Activated T-cell treated with anti-CD3 and anti-CD28 coated beads for 4 hours (primary cell): Measurements from ENCODE around the gene HOXC12.
A peak's percentile ranks its signal among the peaks of the same experiment; 100 is the strongest.

Source experiments
- DNase-seq: peaks from one replicate; pipeline ENCODE4 v3.0.0-alpha.2; 2020

HOXC12 gene

DNA sequence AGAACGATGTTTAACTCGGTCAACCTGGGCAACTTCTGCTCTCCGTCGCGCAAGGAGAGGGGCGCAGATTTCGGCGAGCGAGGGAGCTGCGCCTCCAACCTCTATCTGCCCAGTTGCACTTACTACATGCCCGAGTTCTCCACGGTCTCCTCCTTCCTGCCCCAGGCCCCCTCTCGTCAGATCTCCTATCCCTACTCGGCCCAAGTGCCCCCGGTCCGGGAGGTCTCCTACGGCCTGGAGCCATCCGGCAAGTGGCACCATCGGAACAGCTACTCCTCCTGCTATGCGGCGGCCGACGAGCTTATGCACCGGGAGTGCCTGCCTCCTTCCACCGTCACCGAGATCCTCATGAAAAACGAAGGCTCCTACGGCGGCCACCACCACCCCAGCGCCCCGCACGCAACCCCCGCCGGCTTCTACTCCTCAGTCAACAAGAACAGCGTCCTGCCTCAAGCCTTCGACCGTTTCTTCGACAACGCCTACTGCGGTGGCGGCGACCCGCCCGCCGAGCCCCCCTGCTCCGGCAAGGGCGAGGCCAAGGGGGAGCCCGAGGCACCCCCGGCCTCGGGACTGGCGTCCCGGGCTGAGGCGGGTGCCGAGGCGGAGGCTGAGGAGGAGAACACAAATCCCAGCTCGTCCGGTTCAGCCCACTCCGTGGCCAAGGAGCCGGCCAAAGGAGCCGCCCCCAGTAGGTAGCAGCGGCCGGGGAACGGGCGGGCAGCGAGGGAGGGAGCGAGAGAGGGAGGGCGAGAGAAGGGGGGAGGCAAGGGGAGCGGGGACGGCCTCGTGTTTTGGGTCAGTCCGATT lies 18.7 kb downstream of the HOXC12 start:
- DNase-seq = no peak

DNA sequence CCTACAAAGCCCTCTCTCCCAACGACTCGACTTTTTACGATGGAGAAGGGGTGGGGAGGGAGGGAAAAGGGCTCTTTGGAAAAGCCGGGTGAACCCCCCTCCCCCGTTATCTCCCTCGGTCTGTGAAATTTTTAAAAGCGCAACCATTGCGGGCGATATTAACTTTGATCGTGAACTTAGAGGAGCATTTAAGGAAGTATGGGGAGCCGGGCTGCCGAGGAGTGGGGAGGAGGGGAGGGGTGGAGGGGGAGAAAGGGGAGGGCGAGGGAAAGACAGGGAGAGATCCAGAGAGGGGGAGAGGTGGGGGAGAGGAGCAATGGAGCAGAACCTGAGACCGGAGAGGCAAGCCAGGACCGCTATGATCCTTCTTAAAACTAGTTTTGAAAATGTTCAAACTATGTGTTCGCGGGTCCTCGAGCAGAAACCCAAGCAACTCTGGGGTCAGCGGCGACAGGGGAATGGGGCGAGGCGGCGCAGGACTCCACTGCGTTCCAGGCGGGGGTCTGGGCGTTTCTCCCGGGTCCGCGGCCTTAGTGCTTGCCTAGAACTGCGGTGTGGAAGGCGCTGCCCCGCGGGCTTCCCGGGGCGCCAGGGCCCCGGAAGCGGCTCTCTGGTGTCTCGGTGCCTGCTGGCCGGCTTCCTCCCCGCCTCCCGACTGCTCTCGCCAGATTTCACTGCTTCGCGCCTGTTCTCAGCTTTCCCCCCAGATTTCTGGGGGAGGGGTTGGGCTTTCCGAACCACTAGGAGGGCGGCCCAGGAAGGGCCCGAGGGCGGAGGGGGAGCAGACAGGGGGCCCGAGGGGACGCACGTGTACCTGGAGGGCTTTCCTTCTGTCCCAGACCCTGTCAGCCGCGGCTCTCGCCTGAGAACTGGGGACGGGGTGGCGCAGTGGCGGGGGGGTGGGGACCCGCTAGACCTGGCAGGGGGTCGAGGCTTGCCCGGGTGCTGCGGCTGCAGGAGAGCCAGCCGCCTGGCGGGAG lies 19.7 kb downstream of the HOXC12 start, which contains the start of gene HOTAIR:
TSS of gene HOTAIR (minus strand) at position 871 of the 980 bp plus-strand sequence.
- DNase-seq = no peak

DNA sequence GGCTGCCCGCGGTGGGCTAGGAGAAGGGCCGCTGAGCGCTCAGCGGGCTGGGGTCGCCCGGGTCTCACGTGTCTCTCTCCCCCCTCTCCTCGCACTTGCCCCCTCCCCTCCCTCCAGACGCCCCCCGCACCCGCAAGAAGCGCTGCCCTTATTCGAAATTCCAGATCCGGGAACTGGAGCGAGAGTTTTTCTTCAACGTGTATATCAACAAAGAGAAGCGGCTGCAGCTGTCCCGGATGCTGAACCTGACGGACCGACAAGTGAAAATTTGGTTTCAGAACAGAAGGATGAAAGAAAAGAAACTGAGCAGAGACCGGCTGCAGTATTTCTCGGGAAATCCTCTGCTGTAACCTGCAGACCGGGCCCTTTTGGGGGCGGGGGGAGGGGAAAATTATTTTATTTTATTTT lies 20.4 kb downstream of the HOXC12 start:
- DNase-seq = no peak

DNA sequence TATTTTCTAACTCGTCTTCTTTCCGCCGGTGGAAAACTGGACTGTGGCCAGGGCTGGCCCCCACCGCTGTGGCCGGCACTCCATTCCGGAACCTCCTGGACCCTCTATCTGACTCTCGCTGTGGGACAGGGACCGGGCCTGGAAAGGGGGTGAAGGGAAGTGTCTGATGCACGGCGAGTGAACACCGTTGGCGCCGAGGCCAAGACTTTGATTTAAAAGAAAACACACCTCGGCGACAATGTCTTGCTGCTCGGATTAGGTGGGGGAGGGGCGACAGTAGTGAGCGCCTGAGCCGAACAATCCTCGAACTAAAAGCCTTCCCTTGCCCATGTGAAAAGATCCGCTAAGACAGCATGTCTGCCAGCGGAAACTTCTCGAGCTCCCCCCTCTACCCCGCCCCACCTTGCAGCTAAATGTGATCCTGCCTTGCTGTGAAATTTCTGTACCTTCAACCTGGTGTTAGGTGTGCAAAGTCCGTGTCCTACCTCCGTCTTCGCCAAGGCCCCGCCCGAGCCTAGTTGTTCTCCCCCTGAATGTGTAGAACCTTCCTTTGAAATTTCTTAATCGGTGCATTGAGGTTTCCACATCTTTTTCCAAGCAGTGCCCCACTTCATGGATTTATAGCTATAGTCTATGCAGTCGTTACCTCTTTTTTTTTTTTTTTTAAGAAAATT lies 20.9 kb downstream of the HOXC12 start:
- no peak for DNase-seq

DNA sequence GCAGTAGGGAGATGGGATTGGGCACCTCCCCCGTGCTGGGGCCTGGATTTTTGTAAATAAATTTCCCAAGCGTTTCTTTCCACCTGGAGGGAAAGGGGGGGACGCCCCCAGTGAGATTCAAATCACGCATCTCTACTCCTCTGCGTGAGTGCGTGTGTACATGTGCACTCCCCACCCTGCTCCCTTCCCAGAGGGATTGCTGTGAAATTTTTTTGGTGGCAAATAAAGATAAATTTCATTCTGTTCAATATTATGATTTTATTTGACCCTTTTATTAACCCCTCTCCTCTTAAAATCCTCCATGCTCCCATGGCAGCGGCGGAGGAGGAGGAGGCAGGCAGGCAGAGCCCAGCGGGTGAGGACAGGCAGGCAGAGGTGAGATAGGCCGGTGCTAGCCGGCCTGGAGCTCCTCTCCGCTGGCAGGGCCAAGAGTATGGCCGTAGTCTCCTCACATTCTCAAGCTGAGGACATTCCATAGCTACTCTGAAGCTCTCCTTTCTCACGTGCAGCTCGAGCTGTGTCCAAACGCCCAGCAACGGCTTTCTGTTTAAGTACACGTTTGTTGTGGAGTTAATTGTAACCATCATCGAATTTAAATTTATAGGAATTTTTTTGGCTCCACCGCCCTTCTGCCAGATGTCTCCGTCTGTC lies 21.6 kb downstream of the HOXC12 start:
- no peak for DNase-seq

DNA sequence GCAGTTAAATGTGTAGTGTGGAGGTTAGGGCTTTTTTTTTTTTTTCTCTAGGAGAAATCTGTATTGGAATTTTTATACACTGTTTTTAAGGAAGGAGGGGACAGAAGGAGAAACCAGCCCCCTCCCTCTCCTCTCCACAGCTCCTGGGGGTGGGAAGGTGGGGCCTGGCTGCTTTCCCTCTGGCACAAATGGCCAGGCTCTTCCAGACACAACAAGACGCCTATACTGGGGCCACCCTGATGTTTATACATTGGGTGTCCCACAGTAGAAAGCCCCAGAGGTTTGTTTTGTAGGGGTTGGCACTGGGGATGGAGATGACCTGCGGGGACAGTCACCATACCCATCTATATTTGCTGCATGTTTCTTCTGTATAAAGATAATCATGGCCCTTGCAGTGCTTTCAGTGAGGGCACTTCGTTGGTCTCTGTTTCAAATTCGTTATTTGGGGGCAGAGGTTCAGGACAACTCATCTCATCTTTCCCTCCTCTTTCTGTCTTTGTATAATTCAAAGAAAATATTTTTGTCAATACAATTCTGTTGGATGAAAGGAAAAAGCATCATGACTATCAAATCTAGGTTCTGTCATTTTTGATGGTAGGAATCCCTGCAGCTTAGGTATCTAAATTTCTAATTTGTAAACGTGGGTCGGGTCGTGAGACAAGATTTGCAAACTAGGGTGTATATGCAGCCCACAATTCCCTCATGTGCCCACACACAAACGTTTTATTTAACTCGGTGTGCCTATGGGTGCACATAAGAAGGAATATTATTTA lies 22.3 kb downstream of the HOXC12 start:
- DNase-seq = no peak

DNA sequence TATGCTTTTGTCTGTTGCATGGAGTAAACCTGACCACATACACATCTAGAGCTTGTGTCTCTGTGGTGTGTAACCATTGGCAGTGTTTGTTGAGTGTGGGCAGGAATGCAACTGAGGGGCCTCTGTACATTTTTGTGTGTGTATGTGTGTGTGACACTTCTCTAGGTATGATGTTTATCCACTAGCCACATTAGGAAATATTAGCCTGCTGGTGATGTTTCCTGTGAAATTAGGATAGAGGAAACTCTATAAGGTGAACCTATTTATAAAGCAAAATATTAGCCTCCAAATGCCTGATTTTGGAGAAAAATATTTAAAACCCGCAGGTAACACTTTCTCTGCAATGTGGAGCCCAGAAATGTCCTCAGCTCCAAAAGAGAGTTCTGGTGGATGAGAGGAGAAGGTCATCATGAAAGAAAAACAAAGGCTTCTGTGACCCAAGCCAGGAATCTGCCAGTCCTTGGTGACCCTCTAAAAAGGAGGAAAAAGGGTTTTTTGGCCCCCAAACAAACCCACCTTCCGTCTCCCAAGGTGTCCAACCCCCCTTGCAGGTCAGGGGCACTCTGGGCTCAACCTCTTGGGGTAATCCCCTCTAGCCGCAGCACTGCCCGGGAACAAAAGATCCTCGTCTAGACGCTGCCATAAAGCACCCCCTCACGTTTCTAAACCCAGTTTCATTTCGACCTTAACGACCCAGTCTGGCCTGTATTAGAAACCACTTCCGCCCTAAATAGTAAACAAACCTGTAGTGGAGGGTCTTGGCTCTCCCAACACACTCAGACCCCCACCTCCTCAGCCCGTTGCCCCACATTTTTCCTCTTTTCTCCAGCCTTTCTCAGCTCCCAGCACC lies 23.1 kb downstream of the HOXC12 start:
- no peak for DNase-seq

DNA sequence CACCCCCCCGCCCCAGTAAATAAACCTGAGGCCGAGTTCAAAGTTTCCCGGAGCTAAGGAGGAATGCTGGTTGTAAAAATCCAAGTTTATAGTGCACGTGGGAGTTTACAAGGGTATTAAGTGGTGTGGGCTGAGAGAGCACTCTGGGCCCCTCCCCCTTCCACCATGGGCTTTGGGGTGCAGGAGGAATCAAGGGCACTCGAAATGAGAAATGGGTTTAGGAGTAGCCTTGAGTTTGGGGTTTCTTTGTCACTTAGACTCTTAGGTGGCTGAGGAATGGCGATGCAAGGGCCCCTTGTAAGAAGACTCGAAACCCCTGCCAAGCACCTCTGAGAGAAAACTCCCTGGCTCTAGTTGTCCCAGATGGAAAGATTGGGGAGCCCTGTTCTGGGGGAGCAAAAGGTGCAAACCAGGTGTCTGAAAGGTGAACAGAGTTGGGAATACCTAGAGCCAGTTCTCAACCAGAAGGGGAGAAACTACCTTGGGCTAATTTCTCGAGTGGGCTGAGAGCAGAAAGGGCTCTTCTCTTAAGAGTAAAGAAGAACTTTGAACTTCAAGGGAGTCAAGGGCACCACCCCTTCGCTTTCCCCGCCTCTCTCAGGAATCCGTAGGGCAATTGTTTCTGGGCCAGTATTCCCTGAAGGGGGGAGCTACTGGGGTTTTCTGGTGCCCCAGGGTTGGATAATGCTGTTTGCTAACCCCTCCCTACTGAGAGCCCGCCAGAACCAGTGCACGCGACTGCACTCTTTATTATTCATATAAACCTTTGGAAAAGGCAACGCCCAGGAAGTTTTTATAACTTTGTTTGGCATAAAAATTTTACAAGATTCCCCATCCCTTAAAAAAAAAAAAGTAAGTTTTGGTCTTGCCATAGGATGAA lies 24.0 kb downstream of the HOXC12 start:
- DNase-seq = no peak

DNA sequence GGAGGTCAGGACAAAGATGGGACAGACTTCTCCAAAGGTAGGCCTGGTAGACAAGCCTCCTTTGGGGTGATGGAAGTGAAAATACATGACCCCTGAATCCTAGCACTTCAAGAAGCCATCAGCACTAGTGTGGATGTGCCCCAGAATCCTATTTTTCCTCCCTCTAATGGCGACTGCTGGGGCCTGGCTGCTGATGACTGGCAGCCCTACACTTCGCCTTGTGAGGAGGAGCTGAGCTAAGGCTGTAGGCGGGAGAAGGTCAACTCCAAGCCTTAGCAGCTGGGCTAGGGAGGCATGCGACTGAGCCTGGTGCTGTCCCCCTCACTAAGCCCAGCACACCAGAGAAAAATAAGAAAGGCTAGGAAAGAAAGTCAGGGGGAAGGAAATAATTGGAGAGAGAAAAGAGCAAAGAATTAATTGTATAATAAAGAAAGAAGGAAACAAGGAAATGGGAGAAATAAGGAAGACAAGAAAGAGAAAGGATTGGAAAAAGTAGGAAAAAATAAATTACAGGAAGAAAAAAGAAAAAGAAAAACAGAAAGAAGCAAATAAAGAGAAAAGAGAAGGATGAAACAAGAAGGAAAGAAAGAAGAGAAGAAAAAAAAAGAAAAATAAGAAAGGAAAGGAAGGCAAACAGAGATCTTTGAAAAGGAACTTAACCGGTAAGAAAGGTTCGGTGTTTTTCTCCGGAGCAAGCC lies 25.6 kb downstream of the HOXC12 start:
- no peak for DNase-seq

DNA sequence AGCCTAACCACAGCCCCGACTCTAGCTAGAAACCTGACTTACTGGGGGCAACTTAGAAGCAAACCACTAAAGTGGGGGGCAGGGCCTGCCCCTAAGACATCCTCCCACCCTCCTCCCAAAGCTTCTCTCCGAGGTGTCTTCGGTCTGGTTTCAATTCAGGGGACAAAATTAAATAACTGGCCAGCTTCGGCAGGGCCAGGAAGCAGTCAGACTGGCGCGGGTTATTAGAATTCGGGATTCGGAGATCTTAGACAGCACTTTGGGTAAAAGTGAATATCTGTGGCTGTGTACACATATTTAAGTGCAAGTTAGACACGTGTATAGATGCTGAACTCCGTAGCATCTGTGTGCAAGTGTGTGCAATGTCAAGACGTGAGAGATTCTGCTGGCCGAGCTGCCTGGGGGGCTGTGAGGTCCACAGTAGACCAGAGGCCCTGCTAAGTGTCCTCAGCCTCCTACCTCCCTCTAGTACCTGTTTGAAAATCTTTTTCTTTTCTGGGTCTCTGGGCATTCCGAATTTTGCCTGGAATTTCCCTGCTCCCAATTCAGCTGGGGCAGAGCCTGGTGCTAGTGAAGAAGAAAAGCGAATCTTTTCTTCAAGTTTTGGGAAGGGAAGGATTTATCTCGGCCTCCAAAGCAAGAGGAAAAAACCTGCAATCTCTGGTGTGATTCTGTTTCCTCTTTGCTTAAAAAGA lies 26.2 kb downstream of the HOXC12 start:
- no peak for DNase-seq

DNA sequence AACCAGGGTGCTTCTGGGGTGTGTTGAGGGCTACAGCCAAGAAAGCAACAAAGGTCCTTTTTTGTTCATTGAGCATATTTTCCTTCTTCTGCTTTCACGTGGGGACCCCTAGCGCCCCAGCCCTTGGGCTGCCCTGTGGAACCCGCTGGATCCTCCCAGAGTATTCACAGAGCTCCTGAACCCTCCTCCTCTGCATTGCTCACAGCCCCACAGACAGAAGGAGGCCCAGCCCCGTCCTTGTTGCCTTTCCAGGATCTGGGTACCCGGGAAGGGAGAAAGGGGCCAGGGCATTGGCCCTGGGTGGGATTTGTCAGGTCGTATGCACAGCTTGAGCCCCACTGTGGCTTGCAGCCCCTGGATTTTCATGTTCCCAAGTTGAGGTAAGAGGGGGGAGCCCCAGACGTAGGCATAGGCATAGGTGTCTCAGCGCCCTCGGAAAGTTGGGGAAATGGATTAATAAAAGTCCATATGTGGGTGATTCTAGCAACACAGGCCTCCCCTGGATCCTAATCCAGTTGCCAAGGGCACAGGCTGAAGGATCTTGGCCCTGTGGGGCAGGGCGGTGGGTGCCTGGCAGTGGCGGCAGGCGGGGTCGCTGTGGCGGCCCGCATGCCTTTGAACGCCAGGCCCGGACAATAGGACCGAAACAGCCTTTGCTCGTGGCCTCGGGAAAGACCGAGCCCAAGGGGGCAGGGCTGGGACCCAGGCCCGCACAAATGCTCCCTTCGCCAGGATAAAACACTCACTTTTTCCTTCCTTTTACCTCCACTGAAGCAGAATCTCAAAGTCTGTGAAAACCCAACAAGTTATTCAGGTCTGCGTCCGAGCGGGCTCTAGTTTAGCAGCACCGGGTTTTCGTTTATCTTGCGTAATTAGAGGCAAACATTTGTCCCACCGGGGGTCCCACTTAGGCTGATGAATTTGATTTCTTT lies 27.2 kb downstream of the HOXC12 start:
- DNase-seq = no peak

DNA sequence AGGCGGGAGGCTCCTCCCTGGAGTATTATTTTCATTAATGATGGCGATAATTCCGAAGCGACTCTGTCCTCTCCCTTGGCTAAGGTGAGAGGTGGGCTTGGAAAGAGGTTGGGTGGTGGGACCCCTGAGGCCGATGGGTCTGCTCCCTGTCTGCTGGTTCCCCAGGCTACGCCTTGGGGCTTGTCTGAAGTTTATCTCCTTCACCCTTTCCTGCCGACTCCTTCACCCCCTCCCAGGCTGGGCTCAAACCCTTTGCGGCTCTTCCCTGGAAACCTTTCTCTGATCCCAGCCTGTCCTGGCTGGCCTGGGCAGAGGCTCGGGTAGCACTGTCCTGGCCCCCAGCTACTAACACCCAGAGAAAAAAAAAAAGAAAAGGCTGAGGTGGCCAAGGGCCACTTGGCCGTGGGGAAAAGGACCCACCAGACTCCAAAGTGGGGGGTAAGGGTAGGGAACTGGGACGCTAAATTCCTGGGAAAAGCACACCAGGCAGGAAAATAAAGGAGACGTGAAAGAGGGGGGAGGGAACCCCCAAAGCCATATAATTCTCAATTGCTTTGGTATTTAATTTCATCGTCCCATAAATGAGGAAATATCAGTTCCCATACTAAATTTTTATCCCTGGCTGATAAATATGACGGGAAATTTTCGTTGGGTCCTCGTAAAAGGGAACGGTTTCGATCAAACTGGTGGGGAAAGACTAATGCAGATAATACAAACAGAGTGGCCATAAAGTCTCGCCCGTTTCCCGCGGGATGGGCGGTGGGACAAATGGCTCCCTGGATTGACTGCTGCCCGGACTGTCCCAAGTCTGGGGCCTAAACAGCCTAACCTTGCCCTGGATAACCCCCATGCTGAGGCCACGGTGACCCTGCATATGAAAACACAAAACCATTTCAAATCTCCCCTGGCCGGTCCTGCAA lies 28.2 kb downstream of the HOXC12 start:
- DNase-seq = no peak

DNA sequence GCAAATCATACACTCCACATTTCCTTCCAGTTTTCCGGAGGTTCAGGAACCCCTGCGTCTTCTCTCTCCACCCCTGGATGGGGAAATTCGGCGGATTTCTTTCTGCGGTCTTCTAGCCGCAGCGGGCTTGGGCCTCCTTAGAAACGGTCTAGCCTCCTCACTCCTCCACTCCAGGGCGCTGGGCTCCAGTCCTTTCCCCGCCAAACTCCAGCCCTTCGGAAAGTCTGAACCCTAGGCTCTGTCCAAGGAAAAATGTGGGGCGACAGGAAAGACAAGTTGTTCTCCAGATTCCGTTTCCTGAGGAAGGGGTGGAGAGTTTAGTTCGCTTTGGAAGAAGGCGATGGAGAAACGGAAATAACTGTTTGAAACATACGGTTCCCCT lies 28.9 kb downstream of the HOXC12 start:
- no peak for DNase-seq

DNA sequence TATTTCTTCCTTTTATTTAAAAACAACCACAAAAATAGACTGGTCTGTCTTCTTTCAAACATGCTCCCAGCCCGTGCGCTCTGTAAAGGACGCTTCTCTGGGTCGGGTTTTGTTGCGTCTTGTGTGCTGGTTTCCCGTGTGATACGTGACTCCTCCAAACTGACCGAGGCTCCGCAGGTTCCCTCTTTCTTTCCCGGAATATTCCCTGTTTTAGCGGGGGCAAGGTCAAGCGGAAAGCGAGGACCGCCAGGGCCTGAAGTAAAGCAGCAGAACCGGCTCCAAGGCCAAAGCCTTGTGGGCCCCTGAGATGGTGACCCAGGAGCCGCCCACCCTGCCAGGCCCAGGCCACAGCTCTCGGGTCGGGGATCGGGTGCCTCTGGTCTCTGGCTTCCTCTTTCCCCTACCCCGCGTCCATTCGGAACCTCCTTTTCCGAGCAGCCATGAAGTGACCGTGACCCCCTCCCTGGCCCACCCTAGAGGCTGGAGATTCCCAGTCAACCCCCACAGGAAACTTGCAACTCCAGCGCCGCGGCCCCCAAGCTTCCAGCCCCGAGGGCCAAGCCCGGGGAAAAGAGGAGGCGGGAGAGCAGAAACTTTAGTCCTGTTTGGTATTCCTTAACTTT lies 29.4 kb downstream of the HOXC12 start:
- no peak for DNase-seq

DNA sequence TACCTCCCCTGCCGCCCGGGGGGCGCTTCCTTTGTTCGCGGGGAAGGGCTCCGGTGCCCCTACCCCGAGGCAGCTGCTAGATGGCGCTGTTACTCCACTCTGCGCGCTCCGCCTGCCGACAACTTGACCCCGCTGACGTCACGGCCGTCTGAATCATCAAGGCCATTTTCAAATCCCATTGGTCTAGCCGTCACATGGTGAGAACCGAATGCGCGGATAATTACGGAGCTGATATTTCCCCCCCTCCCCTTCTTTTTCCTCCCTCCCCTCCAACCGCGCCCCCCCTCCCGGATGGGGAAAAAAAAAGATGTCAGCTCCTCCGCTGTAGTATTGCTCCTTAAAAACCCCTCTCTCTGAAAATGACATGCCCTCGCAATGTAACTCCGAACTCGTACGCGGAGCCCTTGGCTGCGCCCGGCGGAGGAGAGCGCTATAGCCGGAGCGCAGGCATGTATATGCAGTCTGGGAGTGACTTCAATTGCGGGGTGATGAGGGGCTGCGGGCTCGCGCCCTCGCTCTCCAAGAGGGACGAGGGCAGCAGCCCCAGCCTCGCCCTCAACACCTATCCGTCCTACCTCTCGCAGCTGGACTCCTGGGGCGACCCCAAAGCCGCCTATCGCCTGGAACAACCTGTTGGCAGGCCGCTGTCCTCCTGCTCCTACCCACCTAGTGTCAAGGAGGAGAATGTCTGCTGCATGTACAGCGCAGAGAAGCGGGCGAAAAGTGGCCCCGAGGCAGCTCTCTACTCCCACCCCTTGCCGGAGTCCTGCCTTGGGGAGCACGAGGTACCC lies 30.4 kb downstream of the HOXC12 start, which contains the start of gene HOXC10:
TSS of gene HOXC10 (plus strand) at position 246 of the 791 bp plus-strand sequence. CDS start at position 360, 114 bp downstream.
- peak; percentile 78 for DNase-seq
